ENCODE data around the gene DOHH. TPM values are rescaled to one million over a fixed set of nuclear protein-coding genes. Genes with fewer than 3 reads are reported as not detected.
"Not testable (repeated sequence)": the region's sequence is repeated elsewhere in the genome, so short reads cannot be mapped to it uniquely, and the experiment has no call there.

Gene DOHH
- total RNA-seq, 1 experiment from 2014 or later: 29.4 TPM

GRCh38 chr19:3529299-3529698 lies 28.8 kb upstream of the DOHH start:
- not testable (repeated sequence) for H3K4me3 ChIP-seq; DNase-seq (ENCODE audit: low read depth in 1 of 2, low spot score in 2 of 2); H3K4me1 ChIP-seq (replicated peaks); H3K9me3 ChIP-seq (replicated peaks); H3K27ac ChIP-seq; H3K27me3 ChIP-seq (replicated peaks)
- H3K36me3 ChIP-seq: peaks cover 78% of the 10 kb centered on the region

- Histone ChIP-seq H3K9me3 (replicated peaks) (no peaks in the 10 kb centered on the region), H3K27me3 (replicated peaks) (no peaks in the 10 kb centered on the region), H3K4me3 (no peak overlapping the region), H3K27ac (no peak overlapping the region), H3K36me3 (peaks cover 79% of the 10 kb centered on the region), H3K4me1 (replicated peaks) (no peaks in the 10 kb centered on the region)
- DNase-seq (ENCODE audit: low read depth in 1 of 2, low spot score in 2 of 2): no peak
Measured at GRCh38 chr19:3528539-3529211, 28.2 kb upstream of the DOHH start.

DNA sequence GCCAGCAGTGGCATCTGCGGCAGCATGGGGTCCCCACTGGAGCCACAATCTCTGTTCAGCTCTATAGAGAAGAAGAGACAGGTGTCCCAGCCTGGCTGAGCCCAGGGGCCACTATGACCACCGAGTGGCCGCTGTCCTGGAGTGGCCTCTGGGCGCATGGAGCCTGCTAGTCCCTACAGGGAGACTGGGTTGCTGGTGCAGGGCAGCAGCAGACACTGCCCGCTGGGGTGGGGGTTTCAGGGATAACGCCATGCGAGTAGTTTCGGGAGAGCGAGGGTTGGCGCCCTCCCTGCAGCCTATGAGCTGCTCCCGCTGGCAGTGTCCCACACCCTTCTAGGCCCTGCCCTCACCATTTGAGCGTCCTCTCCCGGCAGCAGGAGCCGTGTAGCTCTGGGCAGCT lies 27.6 kb upstream of the DOHH start:
- Histone ChIP-seq H3K36me3 (peaks cover 79% of the 10 kb centered on the region), H3K9me3 (replicated peaks) (no peaks in the 10 kb centered on the region), H3K27me3 (replicated peaks) (no peaks in the 10 kb centered on the region), H3K4me1 (replicated peaks) (no peaks in the 10 kb centered on the region), H3K27ac (no peak overlapping the region), H3K4me3 (no peak overlapping the region)
- no peak for DNase-seq (ENCODE audit: low read depth in 1 of 2, low spot score in 2 of 2)

- Histone ChIP-seq H3K36me3 (peaks cover 79% of the 10 kb centered on the region), H3K27me3 (replicated peaks) (no peaks in the 10 kb centered on the region), H3K4me3 (no peak overlapping the region), H3K9me3 (replicated peaks) (no peaks in the 10 kb centered on the region), H3K4me1 (replicated peaks) (no peaks in the 10 kb centered on the region), H3K27ac (no peak overlapping the region)
- DNase-seq (ENCODE audit: low read depth in 1 of 2, low spot score in 2 of 2): no peak
Measured at GRCh38 chr19:3527238-3527910, 26.9 kb upstream of the DOHH start.

- H3K27ac ChIP-seq: no peak overlapping the region
- no peaks in the 10 kb centered on the region for H3K9me3 ChIP-seq (replicated peaks)
- no peaks in the 10 kb centered on the region for H3K27me3 ChIP-seq (replicated peaks)
- H3K36me3 ChIP-seq: peaks cover 79% of the 10 kb centered on the region
- DNase-seq (ENCODE audit: low read depth in 1 of 2, low spot score in 2 of 2): no peak
- no peaks in the 10 kb centered on the region for H3K4me1 ChIP-seq (replicated peaks)
- no peak overlapping the region for H3K4me3 ChIP-seq
Measured at GRCh38 chr19:3526507-3527237, 26.2 kb upstream of the DOHH start.

GRCh38 chr19:3524904-3525451 lies 24.5 kb upstream of the DOHH start:
- Histone ChIP-seq H3K27me3 (replicated peaks) (no peaks in the 10 kb centered on the region), H3K36me3 (peaks cover 83% of the 10 kb centered on the region)
- no peak for DNase-seq (ENCODE audit: low read depth in 1 of 2, low spot score in 2 of 2)

DNA sequence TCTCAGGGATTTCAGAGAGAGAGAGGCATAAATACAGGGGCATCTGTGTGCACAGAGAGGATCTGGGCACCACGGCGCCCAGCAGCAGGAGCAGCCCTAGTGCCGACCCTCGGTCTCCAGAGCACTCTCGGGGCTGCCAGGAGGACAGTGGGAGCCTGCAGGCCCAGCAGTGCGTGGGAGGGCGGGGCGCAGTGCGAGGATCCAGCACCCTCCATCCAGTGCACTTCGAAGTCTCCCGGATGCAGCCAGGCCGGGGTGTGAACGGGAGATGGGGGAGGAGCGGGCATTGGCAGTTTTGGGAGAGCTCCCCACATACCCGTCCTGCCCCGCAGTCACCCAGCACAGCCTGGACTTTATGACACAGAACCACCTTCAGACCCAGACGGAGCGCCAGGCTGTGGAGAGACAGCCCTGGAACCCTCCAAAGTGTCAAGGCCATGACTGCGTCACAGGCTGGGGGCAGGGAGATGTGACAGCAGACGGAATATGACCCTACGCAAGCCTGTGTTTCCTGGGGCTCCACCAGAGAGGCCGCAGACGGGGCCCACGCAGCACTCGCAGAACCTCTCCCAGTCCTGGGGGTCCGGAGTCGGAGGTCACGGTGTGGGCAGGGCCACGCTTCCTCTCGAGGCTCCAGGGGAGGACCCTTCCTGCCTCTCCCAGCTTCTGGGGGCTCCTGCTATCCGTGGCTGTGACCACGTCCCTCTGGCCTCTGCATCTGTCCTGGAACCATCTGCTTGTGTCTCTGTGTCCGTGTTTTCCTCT lies 23.8 kb upstream of the DOHH start:
- Histone ChIP-seq H3K9me3 (replicated peaks) (no peaks in the 10 kb centered on the region), H3K27ac (no peak overlapping the region), H3K36me3 (peaks cover 91% of the 10 kb centered on the region), H3K4me3 (no peak overlapping the region), H3K4me1 (replicated peaks) (no peaks in the 10 kb centered on the region), H3K27me3 (replicated peaks) (no peaks in the 10 kb centered on the region)
- no peak for DNase-seq (ENCODE audit: low read depth in 1 of 2, low spot score in 2 of 2)

More at GRCh38 chr19:3524904-3525451, 24.5 kb upstream of the DOHH start:
- no peak overlapping the region for H3K27ac ChIP-seq
- no peaks in the 10 kb centered on the region for H3K4me1 ChIP-seq (replicated peaks)
- no peak overlapping the region for H3K4me3 ChIP-seq
- no peaks in the 10 kb centered on the region for H3K9me3 ChIP-seq (replicated peaks)

DNA sequence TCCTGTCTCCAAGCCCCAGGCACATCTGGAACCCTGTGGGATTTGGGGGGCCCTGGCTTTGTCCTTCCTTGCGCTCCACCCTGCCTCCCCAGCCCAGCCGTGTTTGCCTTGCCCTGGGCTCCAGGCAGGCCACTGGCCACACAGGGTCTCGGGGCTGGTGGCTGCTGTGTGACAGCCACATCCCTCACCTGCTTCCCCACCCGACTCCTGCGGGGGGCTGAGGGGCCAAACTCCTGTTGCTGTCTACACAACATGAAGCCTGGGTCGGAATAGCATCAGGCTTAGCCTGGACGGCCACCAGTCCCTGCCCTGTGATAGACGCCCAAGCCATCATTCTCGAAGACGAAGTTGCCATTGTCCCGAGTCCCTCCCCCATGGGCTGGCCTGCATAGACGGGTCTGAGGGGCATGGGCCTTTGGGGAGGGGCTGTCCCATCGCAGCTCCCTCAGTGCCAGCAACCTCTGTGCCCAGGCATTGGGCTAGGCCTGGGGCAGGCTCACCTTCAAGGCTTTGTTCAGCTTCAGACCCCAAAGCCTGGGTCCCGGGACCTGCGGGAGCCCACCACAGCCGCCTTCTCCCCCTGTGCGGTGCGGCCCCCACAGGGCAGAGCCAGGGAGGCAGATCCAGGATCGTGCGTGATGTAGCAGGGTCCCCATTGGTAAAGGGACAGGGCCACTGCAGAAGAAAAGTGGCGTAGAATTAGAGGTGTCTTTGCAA lies 23.0 kb upstream of the DOHH start:
- H3K27ac ChIP-seq: no peak overlapping the region
- no peak for DNase-seq (ENCODE audit: low read depth in 1 of 2, low spot score in 2 of 2)
- no peak overlapping the region for H3K4me3 ChIP-seq
- no peaks in the 10 kb centered on the region for H3K9me3 ChIP-seq (replicated peaks)
- H3K36me3 ChIP-seq: peaks cover 98% of the 10 kb centered on the region
- H3K4me1 ChIP-seq (replicated peaks): no peaks in the 10 kb centered on the region
- H3K27me3 ChIP-seq (replicated peaks): no peaks in the 10 kb centered on the region

GRCh38 chr19:3522421-3523360 lies 22.2 kb upstream of the DOHH start:
- Histone ChIP-seq H3K27me3 (replicated peaks) (no peaks in the 10 kb centered on the region), H3K4me1 (replicated peaks) (no peaks in the 10 kb centered on the region), H3K27ac (no peak overlapping the region), H3K36me3 (peaks cover 95% of the 10 kb centered on the region), H3K4me3 (no peak overlapping the region), H3K9me3 (replicated peaks) (no peaks in the 10 kb centered on the region)
- DNase-seq (ENCODE audit: low read depth in 1 of 2, low spot score in 2 of 2): no peak

GRCh38 chr19:3521104-3521445 lies 20.6 kb upstream of the DOHH start:
- no peaks in the 10 kb centered on the region for H3K27me3 ChIP-seq (replicated peaks)
- peaks cover 89% of the 10 kb centered on the region for H3K36me3 ChIP-seq
- no peaks in the 10 kb centered on the region; the same call in 1 of the 2 replicates for H3K4me1 ChIP-seq (replicated peaks)
- no peak for DNase-seq (ENCODE audit: low read depth in 1 of 2, low spot score in 2 of 2)
- no peak overlapping the region for H3K4me3 ChIP-seq
- H3K9me3 ChIP-seq (replicated peaks): no peaks in the 10 kb centered on the region
- H3K27ac ChIP-seq: no peak overlapping the region

DNA sequence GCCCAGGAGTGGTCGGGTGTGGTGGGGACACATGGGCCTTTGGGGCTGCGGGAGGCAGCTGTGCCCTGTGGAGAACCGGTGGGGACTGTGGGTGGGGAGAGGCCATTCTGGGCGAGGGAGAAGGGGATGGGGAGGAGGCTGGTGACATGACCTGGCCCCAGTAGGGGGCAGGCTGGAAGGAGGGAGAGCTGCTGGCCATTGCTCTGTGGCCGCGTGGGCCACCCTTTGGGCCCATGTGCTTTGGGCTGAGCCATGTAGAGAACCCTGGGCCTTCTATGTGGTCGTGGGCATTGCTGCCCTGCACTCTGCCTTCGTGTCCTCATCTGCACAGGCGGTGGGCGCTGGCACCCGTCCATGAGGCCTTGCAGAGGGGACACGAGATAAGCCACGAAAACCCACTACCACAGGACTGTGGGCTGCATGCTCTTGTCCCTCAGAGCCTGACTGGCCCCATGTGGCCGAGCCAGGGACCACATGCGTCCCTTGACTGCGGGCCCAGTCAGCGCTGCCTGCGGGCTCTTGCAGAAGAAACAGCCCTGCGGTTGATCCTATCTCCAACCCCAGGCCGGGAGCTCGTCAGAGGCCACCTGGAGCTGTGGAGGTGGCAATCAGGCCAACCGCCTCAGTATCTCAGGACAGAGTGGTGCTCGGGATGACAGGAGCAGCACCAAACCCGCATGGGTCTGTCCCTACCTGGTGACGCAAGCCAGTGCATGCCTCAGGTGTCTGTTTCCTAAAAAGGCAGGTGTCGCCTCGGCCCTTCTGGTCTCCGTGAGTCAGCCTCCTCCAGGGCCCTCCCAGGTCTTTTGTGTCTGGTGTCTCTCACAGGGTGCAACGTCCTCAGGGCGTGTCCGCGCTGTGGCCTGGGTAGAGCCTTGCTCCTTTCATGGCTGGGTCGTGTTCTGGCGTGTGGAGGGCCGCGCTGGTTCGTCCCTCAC lies 20.0 kb upstream of the DOHH start:
- no peaks in the 10 kb centered on the region for H3K9me3 ChIP-seq (replicated peaks)
- DNase-seq (ENCODE audit: low read depth in 1 of 2, low spot score in 2 of 2): no peak
- H3K4me1 ChIP-seq (replicated peaks): peaks cover under 1% of the 10 kb centered on the region; the same call in 1 of the 2 replicates

More for the DNA sequence above, 20.0 kb upstream of the DOHH start:
- H3K36me3 ChIP-seq: peaks cover 83% of the 10 kb centered on the region
- no peak overlapping the region for H3K4me3 ChIP-seq
- H3K27ac ChIP-seq: no peak overlapping the region
- no peaks in the 10 kb centered on the region for H3K27me3 ChIP-seq (replicated peaks)

Measured in SJSA1 (cell line).